ENCODE results near the gene C12orf76. TPM values are rescaled to one million over a fixed set of nuclear protein-coding genes. Genes with fewer than 3 reads are reported as not detected.
"Not testable (repeated sequence)": the region's sequence is repeated elsewhere in the genome, so short reads cannot be mapped to it uniquely, and the experiment has no call there.

The C12orf76 gene
- total RNA-seq, 1 experiment from 2014 or later: 11.9 TPM

DNA sequence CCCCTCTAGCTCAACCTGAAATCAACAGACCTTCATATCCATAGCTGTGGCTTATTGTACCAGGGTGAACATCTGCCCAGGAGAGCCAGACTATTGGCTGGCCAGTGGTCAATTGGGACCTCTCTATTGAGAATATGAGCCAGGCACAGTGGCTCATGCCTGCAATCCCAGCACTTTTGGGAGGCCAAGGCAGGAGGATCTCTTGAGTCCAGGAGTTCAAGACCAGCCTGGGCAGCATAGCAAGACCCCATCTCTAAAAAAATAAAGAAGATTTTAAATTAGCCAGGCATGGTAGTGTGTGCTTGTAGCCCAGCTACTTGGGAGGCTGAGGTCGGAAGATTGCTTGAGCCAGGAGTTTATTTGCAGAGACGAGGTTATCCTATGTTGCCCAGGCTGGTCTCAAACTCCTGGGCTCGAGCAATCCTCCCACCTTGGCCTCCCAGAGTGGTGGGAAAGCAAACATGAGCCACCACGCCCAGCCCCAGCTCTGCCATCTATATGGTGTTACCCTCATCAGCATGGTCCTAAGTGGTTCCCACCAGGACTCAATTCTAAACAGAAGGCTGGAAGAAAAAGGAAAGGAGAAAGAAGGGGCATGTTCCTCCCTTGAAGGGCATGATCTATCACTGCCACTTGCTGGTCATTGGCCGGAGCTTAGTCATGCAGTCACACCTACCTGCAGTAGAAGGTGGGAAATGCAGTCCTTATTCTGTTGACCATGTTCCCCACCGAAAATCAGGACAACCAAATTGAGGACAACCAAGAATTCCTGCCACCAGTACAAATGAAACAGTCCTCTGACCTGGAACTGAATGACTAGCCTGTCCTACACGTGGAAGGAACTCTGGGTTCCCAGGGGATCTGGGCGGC, 42.2 kb upstream of the C12orf76 start:
- DNase-seq: no peak
- H3K4me1 ChIP-seq: peaks cover 12% of the 10 kb centered on the region
- Mint-ChIP-seq H3K27me3 (ENCODE audit: insufficient read depth, unreplicated experiment) (no peaks in the 10 kb centered on the region), H3K9me3 (ENCODE audit: unreplicated experiment) (no peaks in the 10 kb centered on the region), H3K27ac (ENCODE audit: unreplicated experiment) (no peak overlapping the region), H3K4me3 (ENCODE audit: unreplicated experiment) (no peak overlapping the region), H3K4me1 (ENCODE audit: low read depth, unreplicated experiment) (no peaks in the 10 kb centered on the region), H3K36me3 (ENCODE audit: insufficient read depth, unreplicated experiment) (no peaks in the 10 kb centered on the region)
- ChIA-PET CTCF (interaction anchor here (0.8 to 1.3 kb wide), 5 partner anchors 9 to 341 kb away, joined by 3 to 7 read pairs (median 3); no protein-coding TSS in a partner anchor), POLR2A (interaction anchor here (0.6 kb wide), 1 partner anchor 196 kb away, joined by 3 read pairs; no protein-coding TSS in a partner anchor)
- TF ChIP-seq CTCF (IDR thresholded peaks at IDR 0.05; ENCODE audit: insufficient read depth in 1 of 2, low read depth in 1 of 2, low read length in 1 of 2, severe bottlenecking in 1 of 2, unreplicated experiment in 1 of 2): peak in 1 of 2 experiments; percentile 6
- H3K9me3 ChIP-seq: no peaks in the 10 kb centered on the region
- no peaks in the 10 kb centered on the region for H3K36me3 ChIP-seq (ENCODE audit: control insufficient read depth, insufficient read depth, low read length)
- no peak overlapping the region for H3K4me3 ChIP-seq (ENCODE audit: low read depth, low read length)
- intact Hi-C loops (cut with micrococcal nuclease; ENCODE audit: unreplicated experiment): loop anchor here (5.0 kb wide), 1 partner anchor 43 kb away; the partner anchor contains the start of gene C12orf76
- BruUV-seq (replicated peaks): no TSS peak
- H3K27me3 ChIP-seq (replicated peaks; ENCODE audit: control insufficient read depth, insufficient read depth, low read length): no peaks in the 10 kb centered on the region

GRCh38 chr12:110088936-110089335, 40.6 kb upstream of the C12orf76 start:
- H3K4me1 ChIP-seq: peaks cover 12% of the 10 kb centered on the region
- Mint-ChIP-seq H3K36me3 (ENCODE audit: insufficient read depth, unreplicated experiment) (no peaks in the 10 kb centered on the region), H3K4me3 (ENCODE audit: unreplicated experiment) (no peak overlapping the region), H3K4me1 (ENCODE audit: low read depth, unreplicated experiment) (no peaks in the 10 kb centered on the region), H3K27ac (ENCODE audit: unreplicated experiment) (no peak overlapping the region), H3K27me3 (ENCODE audit: insufficient read depth, unreplicated experiment) (no peaks in the 10 kb centered on the region), H3K9me3 (ENCODE audit: unreplicated experiment) (no peaks in the 10 kb centered on the region)
- no peak for DNase-seq
- no peak for TF ChIP-seq CTCF (IDR thresholded peaks at IDR 0.05; ENCODE audit: insufficient read depth in 1 of 2, low read depth in 1 of 2, low read length in 1 of 2, severe bottlenecking in 1 of 2, unreplicated experiment in 1 of 2)
- ChIA-PET POLR2A (no interaction called here), CTCF (no interaction called here)
- no TSS peak for BruUV-seq (replicated peaks)
- H3K9me3 ChIP-seq: no peaks in the 10 kb centered on the region
- H3K27me3 ChIP-seq (replicated peaks; ENCODE audit: control insufficient read depth, insufficient read depth, low read length): no peaks in the 10 kb centered on the region
- no peak overlapping the region for H3K4me3 ChIP-seq (ENCODE audit: low read depth, low read length)
- H3K36me3 ChIP-seq (ENCODE audit: control insufficient read depth, insufficient read depth, low read length): no peaks in the 10 kb centered on the region
- intact Hi-C loops (cut with micrococcal nuclease; ENCODE audit: unreplicated experiment): no loop called here

- peaks cover 12% of the 10 kb centered on the region for H3K4me1 ChIP-seq
- DNase-seq; H3K9me3 ChIP-seq; H3K9me3 Mint-ChIP-seq (ENCODE audit: unreplicated experiment); H3K27me3 Mint-ChIP-seq (ENCODE audit: insufficient read depth, unreplicated experiment); CTCF ChIA-PET; H3K4me3 ChIP-seq (ENCODE audit: low read depth, low read length); H3K27me3 ChIP-seq (replicated peaks; ENCODE audit: control insufficient read depth, insufficient read depth, low read length); H3K4me3 Mint-ChIP-seq (ENCODE audit: unreplicated experiment); H3K27ac Mint-ChIP-seq (ENCODE audit: unreplicated experiment); H3K36me3 Mint-ChIP-seq (ENCODE audit: insufficient read depth, unreplicated experiment); BruUV-seq (replicated peaks); POLR2A ChIA-PET; H3K4me1 Mint-ChIP-seq (ENCODE audit: low read depth, unreplicated experiment); intact Hi-C loops (cut with micrococcal nuclease; ENCODE audit: unreplicated experiment); H3K36me3 ChIP-seq (ENCODE audit: control insufficient read depth, insufficient read depth, low read length): not testable (repeated sequence)
Observed at GRCh38 chr12:110088216-110088615, 39.9 kb upstream of the C12orf76 start.

Data from Caco-2 (cell line).